ENCODE results near the gene ELF2. TPM values are rescaled to one million over a fixed set of nuclear protein-coding genes. Genes with fewer than 3 reads are reported as not detected.

Gene ELF2
- total RNA-seq, 1 donor from 2014 or later: 25.1 TPM

GRCh38 chr4:139175646-139176301, 1.2 kb downstream of the ELF2 start:
- H4K20me1 ChIP-seq (ENCODE audit: insufficient read depth, low read length): peaks cover 8% of the 10 kb centered on the region
- H3K27ac ChIP-seq (ENCODE audit: low read depth, low read length): peak overlapping the region; percentile 79
- no peaks in the 10 kb centered on the region for H3K36me3 ChIP-seq (ENCODE audit: insufficient read depth, low read length)
- peak overlapping the region; percentile 79 for H2AFZ ChIP-seq (ENCODE audit: low read depth, low read length)
- peak overlapping the region; percentile 95 for H3K4me3 Mint-ChIP-seq (ENCODE audit: unreplicated experiment)
- H3K27me3 ChIP-seq (ENCODE audit: insufficient read depth, low read length): no peaks in the 10 kb centered on the region
- peak overlapping the region; percentile 81 for H3K4me3 ChIP-seq (ENCODE audit: insufficient read depth, low read depth, low read length)
- no peaks in the 10 kb centered on the region for H3K9me3 Mint-ChIP-seq (ENCODE audit: unreplicated experiment)
- peak overlapping the region; percentile 90 for H3K27ac Mint-ChIP-seq (ENCODE audit: unreplicated experiment)
- peaks cover 1% of the 10 kb centered on the region for H3K4me1 Mint-ChIP-seq (ENCODE audit: low read depth, unreplicated experiment)
- H3K9me3 ChIP-seq (ENCODE audit: insufficient read depth, low read depth, low read length): no peaks in the 10 kb centered on the region
- no peaks in the 10 kb centered on the region for H3K36me3 Mint-ChIP-seq (ENCODE audit: low read depth, unreplicated experiment)
- no peaks in the 10 kb centered on the region for H3K27me3 Mint-ChIP-seq (ENCODE audit: low read depth, unreplicated experiment)
- H3K4me1 ChIP-seq (ENCODE audit: insufficient read depth, low read length): no peaks in the 10 kb centered on the region
- FAIRE-seq: no peak
- H3K4me2 ChIP-seq (ENCODE audit: low read length): peak overlapping the region; percentile 96
- H3K79me2 ChIP-seq (ENCODE audit: insufficient read depth, low read length): peaks cover 19% of the 10 kb centered on the region
- DNase-seq (ENCODE audit: low read depth): no peak
- TF ChIP-seq EZH2 (IDR thresholded peaks at IDR 0.05; ENCODE audit: insufficient read depth, low read length): no peak
- TF ChIP-seq CTCF (IDR thresholded peaks at IDR 0.05; ENCODE audit: insufficient read depth, low read depth, low read length): no peak
- peak overlapping the region; percentile 84 for H3K9ac ChIP-seq (ENCODE audit: low read length)

- no peaks in the 10 kb centered on the region for H3K9me3 ChIP-seq (ENCODE audit: insufficient read depth, low read depth, low read length)
- no peaks in the 10 kb centered on the region for H3K27me3 ChIP-seq (ENCODE audit: insufficient read depth, low read length)
- FAIRE-seq (peak; percentile 55), DNase-seq (ENCODE audit: low read depth) (peak; percentile 46)
- no peak overlapping the region for H3K4me3 ChIP-seq (ENCODE audit: insufficient read depth, low read depth, low read length)
- no peaks in the 10 kb centered on the region for H3K27me3 Mint-ChIP-seq (ENCODE audit: low read depth, unreplicated experiment)
- H3K79me2 ChIP-seq (ENCODE audit: insufficient read depth, low read length): peaks cover 27% of the 10 kb centered on the region
- H3K27ac ChIP-seq (ENCODE audit: low read depth, low read length): no peak overlapping the region
- no peak overlapping the region for H2AFZ ChIP-seq (ENCODE audit: low read depth, low read length)
- H3K4me1 ChIP-seq (ENCODE audit: insufficient read depth, low read length): no peaks in the 10 kb centered on the region
- no peaks in the 10 kb centered on the region for H3K9me3 Mint-ChIP-seq (ENCODE audit: unreplicated experiment)
- H3K4me2 ChIP-seq (ENCODE audit: low read length): peak overlapping the region; percentile 39
- H3K36me3 Mint-ChIP-seq (ENCODE audit: low read depth, unreplicated experiment): no peaks in the 10 kb centered on the region
- no peak overlapping the region for H3K9ac ChIP-seq (ENCODE audit: low read length)
- no peak for TF ChIP-seq EZH2 (IDR thresholded peaks at IDR 0.05; ENCODE audit: insufficient read depth, low read length)
- no peak for TF ChIP-seq CTCF (IDR thresholded peaks at IDR 0.05; ENCODE audit: insufficient read depth, low read depth, low read length)
- H3K4me3 Mint-ChIP-seq (ENCODE audit: unreplicated experiment): no peak overlapping the region
- H4K20me1 ChIP-seq (ENCODE audit: insufficient read depth, low read length): peaks cover 12% of the 10 kb centered on the region
- peak overlapping the region; percentile 77 for H3K27ac Mint-ChIP-seq (ENCODE audit: unreplicated experiment)
- H3K4me1 Mint-ChIP-seq (ENCODE audit: low read depth, unreplicated experiment): peaks cover 1% of the 10 kb centered on the region
- no peaks in the 10 kb centered on the region for H3K36me3 ChIP-seq (ENCODE audit: insufficient read depth, low read length)
Observed at GRCh38 chr4:139171876-139172691, 4.9 kb downstream of the ELF2 start.
